DND-41 (cell line): ENCODE results near the gene CCDC192.

ENCODE experiments used
- ATAC-seq: fragments of 200-7000 bp; cut with Tn5 transposase; 3 replicates; pipeline ENCODE4 v1.9.1; 2021; ENCODE audit warnings: low read depth; ENCODE audit not compliant: insufficient read depth
- DNase-seq: peaks from one replicate; pipeline ENCODE4 v3.0.0-alpha.2; 2020
- H2AFZ ChIP-seq: 2 replicates; pipeline ENCODE4 v1.6.0; 2012; ENCODE audit warnings: low read depth, low read length
- H3K27ac ChIP-seq: 2 replicates; pipeline ENCODE4 v1.5.1; 2012; ENCODE audit warnings: low read length, inconsistent platforms
- H3K27me3 ChIP-seq: fragments of 200-600 bp; sonication (generic); 2 replicates; pipeline ENCODE4 v1.6.0; 2012; ENCODE audit warnings: low read length, mild to moderate bottlenecking, inconsistent platforms; ENCODE audit not compliant: insufficient read depth, poor library complexity
- H3K36me3 ChIP-seq: 2 replicates; pipeline ENCODE4 v1.5.1; 2012; ENCODE audit warnings: low read length, inconsistent platforms; ENCODE audit not compliant: insufficient read depth
- H3K4me1 ChIP-seq: 2 replicates; pipeline ENCODE4 v1.5.1; 2012; ENCODE audit warnings: mild to moderate bottlenecking, low read length; ENCODE audit not compliant: insufficient read depth
- H3K4me2 ChIP-seq: 2 replicates; pipeline ENCODE4 v1.6.0; 2012; ENCODE audit warnings: mild to moderate bottlenecking, moderate library complexity, low read length, inconsistent platforms; ENCODE audit not compliant: insufficient read depth
- H3K4me3 ChIP-seq, 2 experiments: fragments of 200-600 bp in 1 of 2; shearing (Covaris generic) in 1 of 2; 2 replicates each; pipeline ENCODE4 v1.5.1; 2012 to 2016; ENCODE audit warnings: inconsistent platforms in 2 of 2, low read length in 2 of 2, mild to moderate bottlenecking in 2 of 2, low read depth in 1 of 2, moderate library complexity in 1 of 2
- H3K79me2 ChIP-seq: 2 replicates; pipeline ENCODE4 v1.6.0; 2012; ENCODE audit warnings: low read length, inconsistent platforms; ENCODE audit not compliant: insufficient read depth
- H3K9ac ChIP-seq: 2 replicates; pipeline ENCODE4 v1.6.0; 2012; ENCODE audit warnings: low read depth, mild to moderate bottlenecking, inconsistent platforms, low read length, moderate library complexity
- H3K9me3 ChIP-seq: 2 replicates; pipeline ENCODE4 v1.5.1; 2012; ENCODE audit warnings: low read length, moderate library complexity, mild to moderate bottlenecking, inconsistent platforms; ENCODE audit not compliant: insufficient read depth, severe bottlenecking
- H4K20me1 ChIP-seq: 2 replicates; pipeline ENCODE4 v1.6.0; 2012; ENCODE audit warnings: low read length; ENCODE audit not compliant: insufficient read depth
- EZH2 ChIP-seq: IDR thresholded peaks from 3 replicates; pipeline ENCODE4 v1.6.1; 2012; ENCODE audit warnings: borderline replicate concordance, low read depth, mild to moderate bottlenecking, moderate library complexity, low read length, inconsistent platforms; ENCODE audit not compliant: severe bottlenecking
- TF ChIP-seq, protein P1 (sequence below): IDR thresholded peaks from 2 replicates; pipeline ENCODE4 v1.5.1; 2012; ENCODE audit warnings: borderline replicate concordance, low read length, moderate library complexity, mild to moderate bottlenecking; ENCODE audit not compliant: poor library complexity, severe bottlenecking; ENCODE audit errors: extremely low read depth

CCDC192 gene

DNA sequence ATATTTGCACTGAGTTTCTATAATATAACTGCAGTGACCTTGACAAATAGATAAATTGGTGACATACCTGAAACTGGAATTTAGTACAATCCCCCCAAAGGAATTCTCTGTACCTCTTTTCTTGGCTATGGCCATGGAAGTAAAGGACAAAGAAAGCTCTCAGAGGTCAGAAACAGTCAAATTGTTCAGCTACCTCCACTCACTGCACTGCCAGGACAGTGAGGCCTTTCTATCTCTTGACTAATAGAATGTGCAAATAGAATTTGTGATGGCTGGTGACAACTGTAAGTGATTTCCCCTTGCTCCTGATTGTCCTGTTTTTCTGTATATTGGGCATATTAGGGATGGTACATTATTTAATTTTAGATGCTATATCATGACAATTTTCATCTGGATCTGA lies 67.1 kb downstream of the CCDC192 start:
- DNase-seq (no peak), ATAC-seq (no peak)
- Histone ChIP-seq H3K4me1 (no peaks in the 10 kb centered on the region), H3K79me2 (no peaks in the 10 kb centered on the region), H3K36me3 (no peaks in the 10 kb centered on the region), H3K9me3 (no peaks in the 10 kb centered on the region), H3K9ac (no peak overlapping the region), H3K4me3 (no peak overlapping the region), H3K4me2 (no peak overlapping the region), H3K27ac (no peak overlapping the region), H4K20me1 (no peaks in the 10 kb centered on the region), H2AFZ (no peak overlapping the region), H3K27me3 (no peaks in the 10 kb centered on the region)
- TF ChIP-seq, protein P1, sequence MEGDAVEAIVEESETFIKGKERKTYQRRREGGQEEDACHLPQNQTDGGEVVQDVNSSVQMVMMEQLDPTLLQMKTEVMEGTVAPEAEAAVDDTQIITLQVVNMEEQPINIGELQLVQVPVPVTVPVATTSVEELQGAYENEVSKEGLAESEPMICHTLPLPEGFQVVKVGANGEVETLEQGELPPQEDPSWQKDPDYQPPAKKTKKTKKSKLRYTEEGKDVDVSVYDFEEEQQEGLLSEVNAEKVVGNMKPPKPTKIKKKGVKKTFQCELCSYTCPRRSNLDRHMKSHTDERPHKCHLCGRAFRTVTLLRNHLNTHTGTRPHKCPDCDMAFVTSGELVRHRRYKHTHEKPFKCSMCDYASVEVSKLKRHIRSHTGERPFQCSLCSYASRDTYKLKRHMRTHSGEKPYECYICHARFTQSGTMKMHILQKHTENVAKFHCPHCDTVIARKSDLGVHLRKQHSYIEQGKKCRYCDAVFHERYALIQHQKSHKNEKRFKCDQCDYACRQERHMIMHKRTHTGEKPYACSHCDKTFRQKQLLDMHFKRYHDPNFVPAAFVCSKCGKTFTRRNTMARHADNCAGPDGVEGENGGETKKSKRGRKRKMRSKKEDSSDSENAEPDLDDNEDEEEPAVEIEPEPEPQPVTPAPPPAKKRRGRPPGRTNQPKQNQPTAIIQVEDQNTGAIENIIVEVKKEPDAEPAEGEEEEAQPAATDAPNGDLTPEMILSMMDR, result no peak
- TF ChIP-seq EZH2, result no peak

GRCh38 chr5:127772531-127772930 lies 69.3 kb downstream of the CCDC192 start:
- Histone ChIP-seq H3K36me3 (no peaks in the 10 kb centered on the region), H3K4me2 (no peak overlapping the region), H3K9me3 (no peaks in the 10 kb centered on the region), H3K4me3 (no peak overlapping the region), H3K27me3 (no peaks in the 10 kb centered on the region), H4K20me1 (no peaks in the 10 kb centered on the region), H3K27ac (no peak overlapping the region), H2AFZ (no peak overlapping the region), H3K9ac (no peak overlapping the region), H3K4me1 (no peaks in the 10 kb centered on the region), H3K79me2 (no peaks in the 10 kb centered on the region)
- no peak for TF ChIP-seq EZH2
- TF ChIP-seq, protein P1, result no peak
- ATAC-seq (no peak), DNase-seq (no peak)

GRCh38 chr5:127774221-127774620 lies 71.0 kb downstream of the CCDC192 start:
- no peaks in the 10 kb centered on the region for H3K79me2 ChIP-seq
- H3K27ac ChIP-seq, result no peak overlapping the region
- TF ChIP-seq EZH2, result no peak
- TF ChIP-seq, protein P1, result no peak
- no peaks in the 10 kb centered on the region for H3K9me3 ChIP-seq
- H3K27me3 ChIP-seq, result no peaks in the 10 kb centered on the region
- H2AFZ ChIP-seq, result no peak overlapping the region
- no peaks in the 10 kb centered on the region for H3K4me1 ChIP-seq
- H3K4me3 ChIP-seq, result no peak overlapping the region
- no peaks in the 10 kb centered on the region for H3K36me3 ChIP-seq
- no peak for ATAC-seq
- no peak overlapping the region for H3K4me2 ChIP-seq
- no peak for DNase-seq
- no peak overlapping the region for H3K9ac ChIP-seq
- no peaks in the 10 kb centered on the region for H4K20me1 ChIP-seq

DNA sequence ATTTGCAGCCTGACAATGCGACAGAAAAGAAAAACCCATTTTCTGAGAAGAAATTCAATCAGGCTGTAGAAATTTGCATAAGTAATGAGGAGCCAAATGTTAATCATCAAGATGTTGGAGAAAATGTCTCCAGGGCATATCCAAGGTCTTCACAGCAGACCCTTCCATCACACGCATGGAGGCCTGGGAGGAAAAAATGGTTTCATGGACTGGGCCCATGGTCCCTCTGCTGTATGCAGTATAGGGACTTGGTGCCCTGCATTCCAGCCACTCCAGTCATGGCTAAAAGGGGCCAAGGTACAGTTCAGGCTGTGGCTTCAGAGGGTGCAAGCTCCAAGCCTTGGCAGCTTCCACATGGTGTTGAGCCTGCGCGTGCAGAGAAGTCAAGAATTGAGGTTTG lies 73.3 kb downstream of the CCDC192 start:
- H3K27me3 ChIP-seq, result no peaks in the 10 kb centered on the region
- no peak overlapping the region for H2AFZ ChIP-seq
- H3K4me1 ChIP-seq, result no peaks in the 10 kb centered on the region
- no peak overlapping the region for H3K4me2 ChIP-seq
- H3K4me3 ChIP-seq, result no peak overlapping the region
- H3K79me2 ChIP-seq, result no peaks in the 10 kb centered on the region
- no peaks in the 10 kb centered on the region for H4K20me1 ChIP-seq
- ATAC-seq (no peak), DNase-seq (no peak)
- H3K27ac ChIP-seq, result no peak overlapping the region
- H3K9ac ChIP-seq, result no peak overlapping the region
- TF ChIP-seq, protein P1, result no peak
- TF ChIP-seq EZH2, result no peak
- no peaks in the 10 kb centered on the region for H3K36me3 ChIP-seq
- no peaks in the 10 kb centered on the region for H3K9me3 ChIP-seq
